Type B pancreatic cell (in vitro differentiated cells): ENCODE results near the gene HNRNPK. TPM values are rescaled to one million over a fixed set of nuclear protein-coding genes. Genes with fewer than 3 reads are reported as not detected.

Source experiments
- DNase-seq: peaks from one replicate; pipeline ENCODE4 v3.0.0; 2021; ENCODE audit warnings: mixed read lengths; ENCODE audit not compliant: unreplicated experiment; ENCODE audit errors: extremely low spot score
- H3K27ac Mint-ChIP-seq: 2 replicates; pipeline ENCODE4 v1.8.0; 2021; ENCODE audit warnings: mild to moderate bottlenecking, mixed read lengths
- H3K27me3 Mint-ChIP-seq: 2 replicates; pipeline ENCODE4 v1.8.0; 2021; ENCODE audit warnings: mixed read lengths
- H3K36me3 Mint-ChIP-seq: 2 replicates; pipeline ENCODE4 v1.8.0; 2021; ENCODE audit warnings: mixed read lengths
- H3K4me1 Mint-ChIP-seq: one replicate; pipeline ENCODE4 v1.8.0; 2021; ENCODE audit warnings: mixed read lengths; ENCODE audit not compliant: unreplicated experiment
- H3K4me3 Mint-ChIP-seq: 2 replicates; pipeline ENCODE4 v1.8.0; 2021; ENCODE audit warnings: mild to moderate bottlenecking, mixed read lengths
- H3K9me3 Mint-ChIP-seq: 2 replicates; pipeline ENCODE4 v1.8.0; 2021; ENCODE audit warnings: mixed read lengths
- total RNA-seq: library from RNA; stranded (reverse); gene quantifications from 2 replicates; pipeline ENCODE4 v1.2.1, GENCODE V29; 2021; ENCODE audit warnings: low replicate concordance
- TF ChIP-seq, protein P1 (sequence below): fragments of 200-600 bp; sonication (generic); conservative IDR thresholded peaks from 2 replicates; pipeline ENCODE4 v1.5.0; 2021; ENCODE audit warnings: antibody characterized with exemption, mild to moderate bottlenecking

Gene HNRNPK
- total RNA-seq, 1 donor from 2014 or later: 673 TPM

DNA sequence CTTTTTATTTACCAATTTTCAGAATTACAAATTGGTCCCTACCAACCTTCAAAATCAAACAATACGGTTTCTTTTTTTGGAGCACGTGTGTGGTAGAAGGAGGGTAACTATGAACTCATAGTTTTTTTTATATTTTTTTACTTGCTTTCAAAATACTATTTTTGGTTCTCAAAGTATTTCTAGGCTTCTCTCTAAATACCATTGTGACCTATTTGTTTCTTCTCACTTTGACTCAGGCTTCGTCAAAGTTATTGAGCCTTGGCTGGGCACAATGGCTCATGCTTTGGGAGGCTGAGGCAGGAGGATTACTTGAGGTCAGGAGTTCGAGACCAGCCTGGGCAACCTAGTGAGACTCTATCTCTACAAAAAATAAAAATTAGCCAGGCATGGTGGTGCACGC lies 47.2 kb downstream of the HNRNPK start:
- Mint-ChIP-seq H3K9me3 (no peaks in the 10 kb centered on the region), H3K4me3 (no peak overlapping the region), H3K27me3 (no peaks in the 10 kb centered on the region), H3K27ac (no peak overlapping the region), H3K36me3 (no peaks in the 10 kb centered on the region), H3K4me1 (peaks cover 12% of the 10 kb centered on the region)
- DNase-seq: no peak
- TF ChIP-seq, protein P1, sequence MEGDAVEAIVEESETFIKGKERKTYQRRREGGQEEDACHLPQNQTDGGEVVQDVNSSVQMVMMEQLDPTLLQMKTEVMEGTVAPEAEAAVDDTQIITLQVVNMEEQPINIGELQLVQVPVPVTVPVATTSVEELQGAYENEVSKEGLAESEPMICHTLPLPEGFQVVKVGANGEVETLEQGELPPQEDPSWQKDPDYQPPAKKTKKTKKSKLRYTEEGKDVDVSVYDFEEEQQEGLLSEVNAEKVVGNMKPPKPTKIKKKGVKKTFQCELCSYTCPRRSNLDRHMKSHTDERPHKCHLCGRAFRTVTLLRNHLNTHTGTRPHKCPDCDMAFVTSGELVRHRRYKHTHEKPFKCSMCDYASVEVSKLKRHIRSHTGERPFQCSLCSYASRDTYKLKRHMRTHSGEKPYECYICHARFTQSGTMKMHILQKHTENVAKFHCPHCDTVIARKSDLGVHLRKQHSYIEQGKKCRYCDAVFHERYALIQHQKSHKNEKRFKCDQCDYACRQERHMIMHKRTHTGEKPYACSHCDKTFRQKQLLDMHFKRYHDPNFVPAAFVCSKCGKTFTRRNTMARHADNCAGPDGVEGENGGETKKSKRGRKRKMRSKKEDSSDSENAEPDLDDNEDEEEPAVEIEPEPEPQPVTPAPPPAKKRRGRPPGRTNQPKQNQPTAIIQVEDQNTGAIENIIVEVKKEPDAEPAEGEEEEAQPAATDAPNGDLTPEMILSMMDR: no peak

DNA sequence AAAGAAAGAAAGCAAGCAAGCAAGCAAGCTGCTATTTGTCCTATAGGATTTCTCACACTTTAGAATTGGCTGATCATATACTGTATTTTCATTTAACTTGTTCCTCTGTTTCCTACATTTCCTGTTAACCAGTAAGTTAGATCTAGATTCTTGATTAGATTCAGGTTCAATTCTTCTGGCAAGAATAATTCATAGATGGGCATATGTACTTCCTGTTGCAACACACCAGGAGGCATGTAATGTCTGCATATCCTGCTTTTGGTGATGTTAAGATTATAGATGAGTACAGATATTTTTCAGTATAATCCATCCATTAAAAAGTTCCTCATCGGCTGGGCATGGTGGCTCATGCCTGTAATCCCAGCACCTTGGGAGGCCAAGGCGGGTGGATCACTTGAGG lies 48.0 kb downstream of the HNRNPK start:
- no peaks in the 10 kb centered on the region for H3K27me3 Mint-ChIP-seq
- H3K36me3 Mint-ChIP-seq: no peaks in the 10 kb centered on the region
- H3K4me3 Mint-ChIP-seq: no peak overlapping the region
- TF ChIP-seq, protein P1: no peak
- no peak for DNase-seq
- H3K27ac Mint-ChIP-seq: no peak overlapping the region
- H3K4me1 Mint-ChIP-seq: peaks cover 10% of the 10 kb centered on the region
- H3K9me3 Mint-ChIP-seq: no peaks in the 10 kb centered on the region

DNA sequence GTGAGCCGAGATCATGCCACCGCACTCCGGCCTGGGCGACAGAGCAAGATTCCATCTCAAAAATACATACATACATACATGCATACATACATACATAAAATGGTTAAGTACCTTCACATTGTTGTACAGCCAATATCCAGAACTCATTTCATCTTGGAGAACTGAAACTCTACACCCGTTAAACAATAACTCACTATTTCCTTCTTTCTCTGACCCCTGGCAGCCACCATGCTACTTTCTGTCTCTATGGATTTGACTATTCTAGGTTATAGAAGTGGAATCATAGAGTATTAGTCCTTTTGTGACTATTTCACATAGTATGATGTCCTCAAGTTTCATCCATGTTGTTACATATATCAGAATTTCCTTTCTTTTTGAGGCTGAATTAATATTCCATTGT lies 49.1 kb downstream of the HNRNPK start:
- Mint-ChIP-seq H3K36me3 (no peaks in the 10 kb centered on the region), H3K27me3 (no peaks in the 10 kb centered on the region), H3K27ac (no peak overlapping the region), H3K9me3 (no peaks in the 10 kb centered on the region), H3K4me3 (no peak overlapping the region), H3K4me1 (peaks cover 10% of the 10 kb centered on the region)
- no peak for DNase-seq
- TF ChIP-seq, protein P1: no peak

DNA sequence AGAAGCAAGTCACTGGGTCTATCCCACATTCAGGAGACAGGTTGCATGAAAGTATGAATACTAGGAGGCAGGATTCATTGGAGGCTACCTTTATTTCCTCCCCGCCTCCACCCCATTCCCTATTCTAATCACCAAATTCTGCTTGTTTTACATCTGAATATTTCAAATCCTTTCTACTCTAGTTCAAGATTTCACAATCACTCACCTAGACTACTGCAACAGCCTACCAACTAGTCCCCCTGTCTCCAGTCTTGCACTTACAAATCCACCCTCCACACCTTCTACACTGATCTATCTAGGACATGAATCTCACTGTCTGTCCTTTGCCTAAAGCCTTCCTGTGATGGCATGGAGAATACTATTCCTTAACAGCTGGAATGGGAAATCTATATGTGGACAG lies 52.4 kb downstream of the HNRNPK start:
- Mint-ChIP-seq H3K36me3 (no peaks in the 10 kb centered on the region), H3K4me1 (no peaks in the 10 kb centered on the region), H3K27ac (no peak overlapping the region), H3K27me3 (no peaks in the 10 kb centered on the region), H3K9me3 (no peaks in the 10 kb centered on the region), H3K4me3 (no peak overlapping the region)
- TF ChIP-seq, protein P1: no peak
- DNase-seq: no peak

DNA sequence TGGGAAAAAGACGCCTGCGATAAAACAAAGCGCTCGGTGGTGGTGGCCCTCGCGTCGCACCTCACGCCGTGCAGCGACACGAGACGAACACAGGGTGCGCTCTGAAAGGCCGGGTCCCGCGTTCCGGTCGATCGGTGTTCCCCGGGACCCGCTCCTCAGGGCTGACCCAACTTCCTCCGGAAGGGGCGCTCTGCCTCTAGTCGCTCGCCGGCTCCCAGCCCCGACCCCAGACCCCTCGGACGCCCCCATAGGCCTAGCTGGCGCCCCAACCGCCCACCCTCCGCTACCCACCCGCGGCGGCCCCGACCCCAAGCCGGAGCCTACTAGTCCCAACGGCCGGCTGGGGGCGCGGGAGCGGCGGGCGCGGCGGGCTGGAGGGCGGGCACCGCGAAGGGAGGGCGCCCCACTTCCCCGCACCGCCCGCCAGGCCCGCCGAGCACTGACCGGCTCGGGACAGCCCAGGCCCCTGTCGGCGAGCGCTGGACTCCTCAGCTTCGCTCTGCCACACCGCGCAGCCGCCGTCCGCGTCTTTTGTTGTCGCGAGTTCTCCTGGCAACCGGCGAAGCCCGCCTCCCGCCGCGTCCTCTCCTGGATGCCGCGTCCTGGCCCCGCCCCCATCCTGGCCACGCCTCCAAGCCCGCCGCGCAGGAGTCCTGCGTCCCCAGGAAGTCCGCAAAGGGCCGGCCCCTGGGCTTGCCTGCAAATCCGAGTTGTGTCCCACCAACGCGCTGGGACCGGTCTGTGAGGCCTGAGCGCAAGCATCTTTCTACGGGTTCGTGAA lies 58.9 kb downstream of the HNRNPK start, which contains the start of gene KIF27:
Gene KIF27, minus strand, starts transcription at position 506 of the 781 bp plus-strand sequence. CDS start 5,841 bp downstream, outside the sequence.
- H3K4me3 Mint-ChIP-seq: peak within 1 kb of the TSS; percentile 90
- DNase-seq: peak; percentile 99
- H3K36me3 Mint-ChIP-seq: peaks cover 9% of the 10 kb centered on the region
- H3K4me1 Mint-ChIP-seq: peaks cover 13% of the 10 kb centered on the region
- TF ChIP-seq, protein P1: peak; percentile 75
- no peaks in the 10 kb centered on the region for H3K9me3 Mint-ChIP-seq
- no peaks in the 10 kb centered on the region for H3K27me3 Mint-ChIP-seq
- peak within 1 kb of the TSS; percentile 93 for H3K27ac Mint-ChIP-seq
